ENCODE data around the gene IER5L.
"Not testable (repeated sequence)": the region's sequence is repeated elsewhere in the genome, so short reads cannot be mapped to it uniquely, and the experiment has no call there.

The IER5L gene

DNA sequence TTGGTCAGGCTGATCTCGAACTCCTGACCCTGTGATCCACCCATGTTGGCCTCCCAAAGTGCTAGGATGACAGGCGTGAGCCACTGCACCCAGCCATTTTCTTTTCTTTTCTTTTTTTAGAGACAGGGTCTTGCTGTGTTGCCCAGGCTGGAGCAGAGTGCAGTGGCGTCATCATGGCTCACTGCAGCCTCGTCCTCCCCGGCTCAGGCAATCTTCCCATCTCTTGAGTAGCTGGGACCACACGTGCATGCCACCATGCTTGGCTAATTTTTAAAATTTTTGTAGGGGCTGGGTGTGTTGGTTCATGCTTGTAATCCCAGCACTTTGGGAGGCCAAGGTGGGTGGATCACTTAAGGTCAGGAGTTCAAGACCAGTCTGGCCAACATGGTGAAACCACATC is 19.0 kb upstream of the IER5L start:
- H3K9me3 ChIP-seq (ENCODE audit: control insufficient read depth in 1 of 2, low read length in 2 of 2); H3K36me3 ChIP-seq (ENCODE audit: control insufficient read depth in 1 of 2, insufficient read depth in 2 of 2, low read length in 2 of 2); H3K27ac ChIP-seq (ENCODE audit: low read depth, low read length): not testable (repeated sequence)

DNA sequence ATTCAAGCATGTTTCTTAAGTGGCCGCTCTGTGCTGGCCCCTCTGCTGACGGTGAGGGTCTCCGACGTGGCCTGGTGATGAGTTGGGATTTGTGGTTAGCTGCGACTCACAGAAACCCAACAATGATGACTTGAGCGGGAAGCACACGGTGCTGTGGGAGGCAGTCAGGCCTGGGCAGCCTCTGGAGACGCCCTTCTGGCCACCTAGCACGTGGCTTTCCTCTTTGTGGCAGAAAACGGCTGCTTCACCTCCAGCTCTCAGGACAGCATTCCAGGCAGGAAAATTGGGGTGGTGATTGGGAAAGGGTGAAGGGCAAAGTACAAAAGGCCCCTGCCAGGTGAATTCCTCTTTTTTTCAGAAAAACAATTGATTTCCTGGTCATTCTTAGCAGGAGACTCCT is 17.5 kb upstream of the IER5L start:
- H3K27ac ChIP-seq (ENCODE audit: low read depth, low read length), result no peak overlapping the region
- H3K4me1 ChIP-seq (ENCODE audit: control insufficient read depth in 1 of 2, insufficient read depth in 2 of 2, low read length in 2 of 2), result peaks cover 0 to 6% of the 10 kb centered on the region in 2 donors
- H3K9ac ChIP-seq (ENCODE audit: low read depth in 1 of 2, low read length in 2 of 2), result no peak overlapping the region
- H3K36me3 ChIP-seq (ENCODE audit: control insufficient read depth in 1 of 2, insufficient read depth in 2 of 2, low read length in 2 of 2), result no peaks in the 10 kb centered on the region
- H3K27me3 ChIP-seq (ENCODE audit: control insufficient read depth in 1 of 2, insufficient read depth in 2 of 2, low read length in 2 of 2), result peaks cover 0 to 4% of the 10 kb centered on the region in 2 donors
- no peak overlapping the region for H3K4me3 ChIP-seq (ENCODE audit: low read depth in 1 of 2, low read length in 2 of 2)
- H3K9me3 ChIP-seq (ENCODE audit: control insufficient read depth in 1 of 2, low read length in 2 of 2), result no peaks in the 10 kb centered on the region

More for the DNA sequence above, 19.0 kb upstream of the IER5L start:
- not testable (repeated sequence) for H3K27me3 ChIP-seq (ENCODE audit: control insufficient read depth in 1 of 2, insufficient read depth in 2 of 2, low read length in 2 of 2); H3K9ac ChIP-seq (ENCODE audit: low read depth in 1 of 2, low read length in 2 of 2); H3K4me3 ChIP-seq (ENCODE audit: low read depth in 1 of 2, low read length in 2 of 2); H3K4me1 ChIP-seq (ENCODE audit: control insufficient read depth in 1 of 2, insufficient read depth in 2 of 2, low read length in 2 of 2)

DNA sequence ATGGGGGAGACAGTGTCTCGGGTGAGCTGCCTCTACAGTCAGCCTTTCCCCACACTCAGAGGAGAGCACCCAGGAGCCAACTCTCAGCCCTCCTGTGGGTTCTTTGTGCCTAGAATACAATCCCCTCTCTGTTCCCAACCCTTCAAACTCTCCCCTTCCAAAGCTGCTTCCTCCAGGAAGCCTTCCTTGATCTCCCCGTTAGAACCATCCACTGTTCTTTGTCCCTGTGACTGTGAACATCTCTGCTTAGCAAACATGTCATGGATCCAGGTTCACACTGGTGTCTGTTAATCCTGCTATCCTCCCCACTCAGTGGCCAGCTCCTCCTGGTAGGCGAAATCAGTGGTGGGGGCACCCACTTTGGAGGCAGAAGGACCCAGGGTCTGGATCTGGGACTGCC is 16.2 kb upstream of the IER5L start:
- Histone ChIP-seq H3K27me3 (ENCODE audit: control insufficient read depth in 1 of 2, insufficient read depth in 2 of 2, low read length in 2 of 2) (peaks cover 0 to 4% of the 10 kb centered on the region in 2 donors), H3K9me3 (ENCODE audit: control insufficient read depth in 1 of 2, low read length in 2 of 2) (no peaks in the 10 kb centered on the region), H3K27ac (ENCODE audit: low read depth, low read length) (no peak overlapping the region), H3K9ac (ENCODE audit: low read depth in 1 of 2, low read length in 2 of 2) (no peak overlapping the region), H3K36me3 (ENCODE audit: control insufficient read depth in 1 of 2, insufficient read depth in 2 of 2, low read length in 2 of 2) (no peaks in the 10 kb centered on the region), H3K4me3 (ENCODE audit: low read depth in 1 of 2, low read length in 2 of 2) (no peak overlapping the region), H3K4me1 (ENCODE audit: control insufficient read depth in 1 of 2, insufficient read depth in 2 of 2, low read length in 2 of 2) (peaks cover 0 to 6% of the 10 kb centered on the region in 2 donors)

DNA sequence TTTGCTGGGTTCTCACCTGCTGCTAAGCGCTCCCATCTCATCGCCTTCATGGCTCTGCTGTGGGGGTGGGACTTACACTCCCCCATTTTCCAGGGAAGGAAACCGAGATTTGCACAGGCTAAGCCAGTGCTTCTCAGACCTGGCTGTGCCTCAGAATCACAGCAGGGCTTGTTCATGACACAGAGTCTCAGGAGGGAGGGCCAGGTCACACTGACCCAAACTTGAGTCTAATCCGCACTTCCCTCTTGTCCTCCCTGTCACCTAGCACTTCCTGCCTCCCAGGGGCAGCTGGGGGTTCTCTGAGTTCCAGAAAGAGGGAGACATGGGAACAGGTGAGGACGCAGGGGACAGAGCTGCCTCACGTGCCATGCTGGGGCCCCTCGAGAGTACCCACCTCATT is 15.6 kb upstream of the IER5L start:
- Histone ChIP-seq H3K4me3 (ENCODE audit: low read depth in 1 of 2, low read length in 2 of 2) (no peak overlapping the region), H3K9me3 (ENCODE audit: control insufficient read depth in 1 of 2, low read length in 2 of 2) (no peaks in the 10 kb centered on the region), H3K9ac (ENCODE audit: low read depth in 1 of 2, low read length in 2 of 2) (no peak overlapping the region), H3K4me1 (ENCODE audit: control insufficient read depth in 1 of 2, insufficient read depth in 2 of 2, low read length in 2 of 2) (peaks cover 0 to 6% of the 10 kb centered on the region in 2 donors), H3K27ac (ENCODE audit: low read depth, low read length) (no peak overlapping the region), H3K36me3 (ENCODE audit: control insufficient read depth in 1 of 2, insufficient read depth in 2 of 2, low read length in 2 of 2) (no peaks in the 10 kb centered on the region), H3K27me3 (ENCODE audit: control insufficient read depth in 1 of 2, insufficient read depth in 2 of 2, low read length in 2 of 2) (peaks cover 0 to 4% of the 10 kb centered on the region in 2 donors)

DNA sequence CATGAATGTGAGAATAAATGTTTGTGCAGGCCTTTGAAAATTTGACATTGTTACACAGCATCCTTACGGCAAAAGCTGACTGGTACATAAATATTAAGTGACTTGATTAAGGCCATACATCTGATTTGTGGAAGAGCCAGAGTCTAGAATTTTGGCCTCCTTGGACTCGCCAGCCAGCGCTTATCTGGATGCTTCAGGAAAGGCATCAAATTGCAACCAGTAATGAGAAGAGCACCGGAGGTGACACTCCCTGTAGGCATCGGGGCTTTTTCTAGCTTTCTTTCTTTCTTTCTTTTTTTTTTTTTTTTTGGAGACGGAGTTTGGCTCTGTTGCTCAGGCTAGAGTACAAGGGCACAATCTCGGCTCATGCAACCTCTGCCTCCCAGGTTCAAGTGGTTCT is 13.2 kb upstream of the IER5L start:
- Histone ChIP-seq H3K4me1 (ENCODE audit: control insufficient read depth in 1 of 2, insufficient read depth in 2 of 2, low read length in 2 of 2) (no peaks in the 10 kb centered on the region), H3K4me3 (ENCODE audit: low read depth in 1 of 2, low read length in 2 of 2) (no peak overlapping the region), H3K9ac (ENCODE audit: low read depth in 1 of 2, low read length in 2 of 2) (no peak overlapping the region), H3K27me3 (ENCODE audit: control insufficient read depth in 1 of 2, insufficient read depth in 2 of 2, low read length in 2 of 2) (peaks cover 0 to 4% of the 10 kb centered on the region in 2 donors), H3K36me3 (ENCODE audit: control insufficient read depth in 1 of 2, insufficient read depth in 2 of 2, low read length in 2 of 2) (no peaks in the 10 kb centered on the region), H3K27ac (ENCODE audit: low read depth, low read length) (no peak overlapping the region), H3K9me3 (ENCODE audit: control insufficient read depth in 1 of 2, low read length in 2 of 2) (no peaks in the 10 kb centered on the region)

DNA sequence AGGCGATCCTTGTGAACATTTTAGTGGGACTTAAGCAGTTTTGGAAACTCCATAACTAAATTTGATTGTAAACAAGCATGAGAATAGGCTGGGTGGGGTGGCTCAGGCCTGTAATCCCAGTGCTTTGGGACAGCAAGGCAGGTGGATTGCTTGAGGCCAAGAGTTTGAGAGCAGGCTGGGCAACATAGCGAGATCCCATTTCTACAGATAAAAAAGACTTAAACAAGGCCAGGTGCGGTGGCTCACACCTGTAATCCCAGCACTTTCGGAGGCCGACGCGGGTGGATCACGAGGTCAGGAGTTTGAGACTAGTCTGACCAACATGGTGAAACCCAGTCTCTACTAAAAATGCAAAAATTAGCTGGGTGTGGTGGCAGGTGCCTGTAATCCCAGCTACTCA is 11.9 kb upstream of the IER5L start:
- H3K27me3 ChIP-seq (ENCODE audit: control insufficient read depth in 1 of 2, insufficient read depth in 2 of 2, low read length in 2 of 2); H3K4me1 ChIP-seq (ENCODE audit: control insufficient read depth in 1 of 2, insufficient read depth in 2 of 2, low read length in 2 of 2); H3K36me3 ChIP-seq (ENCODE audit: control insufficient read depth in 1 of 2, insufficient read depth in 2 of 2, low read length in 2 of 2); H3K4me3 ChIP-seq (ENCODE audit: low read depth in 1 of 2, low read length in 2 of 2); H3K9me3 ChIP-seq (ENCODE audit: control insufficient read depth in 1 of 2, low read length in 2 of 2); H3K27ac ChIP-seq (ENCODE audit: low read depth, low read length); H3K9ac ChIP-seq (ENCODE audit: low read depth in 1 of 2, low read length in 2 of 2): not testable (repeated sequence)

DNA sequence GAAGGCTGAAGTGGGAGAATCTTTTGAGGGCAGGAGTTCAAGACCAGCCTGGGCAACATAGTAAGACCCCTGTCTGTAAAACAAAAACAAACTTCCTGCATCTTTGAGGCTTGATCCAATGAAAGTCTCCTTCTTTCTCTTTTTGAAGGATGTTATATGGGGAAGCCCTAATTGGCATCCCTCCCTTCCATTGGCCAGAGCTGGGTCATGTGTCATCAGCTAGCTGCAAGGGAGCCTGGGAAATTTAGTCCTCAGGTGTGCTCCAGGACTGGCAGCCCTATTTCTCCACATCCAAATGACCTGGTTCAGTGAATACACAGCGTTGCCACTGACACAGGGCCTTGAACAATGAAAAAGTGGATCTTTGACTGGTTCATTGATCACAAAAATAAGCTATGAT is 9.0 kb upstream of the IER5L start:
- Histone ChIP-seq H3K27me3 (ENCODE audit: control insufficient read depth in 1 of 2, insufficient read depth in 2 of 2, low read length in 2 of 2) (no peaks in the 10 kb centered on the region), H3K4me1 (ENCODE audit: control insufficient read depth in 1 of 2, insufficient read depth in 2 of 2, low read length in 2 of 2) (peaks cover 28 to 33% of the 10 kb centered on the region in 2 donors), H3K9ac (ENCODE audit: low read depth in 1 of 2, low read length in 2 of 2) (no peak overlapping the region), H3K27ac (ENCODE audit: low read depth, low read length) (no peak overlapping the region), H3K36me3 (ENCODE audit: control insufficient read depth in 1 of 2, insufficient read depth in 2 of 2, low read length in 2 of 2) (no peaks in the 10 kb centered on the region), H3K9me3 (ENCODE audit: control insufficient read depth in 1 of 2, low read length in 2 of 2) (no peaks in the 10 kb centered on the region), H3K4me3 (ENCODE audit: low read depth in 1 of 2, low read length in 2 of 2) (no peak overlapping the region)

DNA sequence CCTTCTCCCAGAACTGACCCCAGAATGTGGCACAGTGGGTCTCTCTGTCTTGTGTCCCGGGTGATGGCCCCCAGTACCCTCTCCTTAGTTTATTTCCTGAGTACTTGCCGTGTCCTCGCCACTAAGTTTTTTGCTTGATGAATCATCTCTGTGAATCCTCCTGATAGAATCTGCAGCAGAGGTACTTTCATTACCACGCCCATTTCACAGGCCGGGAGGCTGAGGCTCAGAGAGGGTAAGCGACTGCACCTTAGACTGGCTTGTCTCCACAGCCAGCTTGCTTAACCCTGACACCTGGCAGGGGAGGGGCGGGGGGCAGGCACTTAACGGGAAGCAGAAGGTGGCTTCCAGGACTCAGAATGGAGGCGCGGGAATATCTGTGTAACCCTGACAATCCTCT is 7.9 kb upstream of the IER5L start:
- Histone ChIP-seq H3K27ac (ENCODE audit: low read depth, low read length) (no peak overlapping the region), H3K4me3 (ENCODE audit: low read depth in 1 of 2, low read length in 2 of 2) (no peak overlapping the region), H3K27me3 (ENCODE audit: control insufficient read depth in 1 of 2, insufficient read depth in 2 of 2, low read length in 2 of 2) (no peaks in the 10 kb centered on the region), H3K36me3 (ENCODE audit: control insufficient read depth in 1 of 2, insufficient read depth in 2 of 2, low read length in 2 of 2) (no peaks in the 10 kb centered on the region), H3K9ac (ENCODE audit: low read depth in 1 of 2, low read length in 2 of 2) (no peak overlapping the region), H3K4me1 (ENCODE audit: control insufficient read depth in 1 of 2, insufficient read depth in 2 of 2, low read length in 2 of 2) (peaks cover 38 to 44% of the 10 kb centered on the region in 2 donors), H3K9me3 (ENCODE audit: control insufficient read depth in 1 of 2, low read length in 2 of 2) (no peaks in the 10 kb centered on the region)

DNA sequence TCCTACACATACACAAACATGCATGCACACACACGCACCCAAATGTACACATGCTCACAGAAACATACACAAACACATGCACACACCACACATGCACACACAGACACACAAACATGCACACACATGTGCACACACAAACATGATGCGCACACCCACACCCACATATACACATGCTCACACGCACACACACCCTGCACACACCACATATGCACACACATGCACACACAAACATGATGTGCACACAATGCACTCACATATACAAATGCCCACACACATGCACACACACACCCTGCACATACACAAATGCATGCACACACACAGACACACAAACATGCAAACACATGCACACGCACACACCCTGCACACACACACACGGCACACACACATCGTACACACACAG is 7.3 kb upstream of the IER5L start:
- no peaks in the 10 kb centered on the region for H3K36me3 ChIP-seq (ENCODE audit: control insufficient read depth in 1 of 2, insufficient read depth in 2 of 2, low read length in 2 of 2)
- no peaks in the 10 kb centered on the region for H3K27me3 ChIP-seq (ENCODE audit: control insufficient read depth in 1 of 2, insufficient read depth in 2 of 2, low read length in 2 of 2)
- no peaks in the 10 kb centered on the region for H3K9me3 ChIP-seq (ENCODE audit: control insufficient read depth in 1 of 2, low read length in 2 of 2)
- H3K4me3 ChIP-seq (ENCODE audit: low read depth in 1 of 2, low read length in 2 of 2), result no peak overlapping the region
- no peak overlapping the region for H3K27ac ChIP-seq (ENCODE audit: low read depth, low read length)
- no peak overlapping the region for H3K9ac ChIP-seq (ENCODE audit: low read depth in 1 of 2, low read length in 2 of 2)
- H3K4me1 ChIP-seq (ENCODE audit: control insufficient read depth in 1 of 2, insufficient read depth in 2 of 2, low read length in 2 of 2), result peaks cover 43 to 50% of the 10 kb centered on the region in 2 donors

DNA sequence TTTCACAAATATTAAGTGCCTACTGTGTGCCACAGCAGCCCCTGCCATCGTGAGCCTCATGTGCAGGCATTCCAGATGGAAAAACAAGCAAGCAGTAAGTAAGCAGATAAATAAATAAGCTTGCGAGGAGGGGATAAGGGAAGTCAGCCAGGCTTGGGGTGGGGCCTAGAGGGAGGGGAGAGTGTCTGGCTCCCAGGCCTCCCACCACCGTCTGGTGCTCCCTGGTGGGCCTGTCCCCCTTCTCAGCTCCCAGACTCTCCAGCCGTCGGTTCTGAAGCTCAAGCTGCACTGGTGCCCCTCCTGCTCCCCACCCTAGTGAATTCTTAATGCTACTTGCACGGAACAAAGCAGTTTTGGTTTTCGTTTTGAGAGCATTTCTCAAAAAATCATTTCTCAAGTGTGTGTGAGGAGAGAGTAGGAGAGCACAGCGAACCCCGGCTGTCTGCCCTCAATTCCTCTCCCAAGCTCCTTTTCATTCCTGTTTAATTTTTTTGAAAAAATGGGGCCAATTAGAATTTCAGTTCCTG is 6.6 kb upstream of the IER5L start:
- Histone ChIP-seq H3K27me3 (ENCODE audit: control insufficient read depth in 1 of 2, insufficient read depth in 2 of 2, low read length in 2 of 2) (no peaks in the 10 kb centered on the region), H3K9me3 (ENCODE audit: control insufficient read depth in 1 of 2, low read length in 2 of 2) (no peaks in the 10 kb centered on the region), H3K4me1 (ENCODE audit: control insufficient read depth in 1 of 2, insufficient read depth in 2 of 2, low read length in 2 of 2) (peaks cover 47 to 56% of the 10 kb centered on the region in 2 donors), H3K27ac (ENCODE audit: low read depth, low read length) (no peak overlapping the region), H3K36me3 (ENCODE audit: control insufficient read depth in 1 of 2, insufficient read depth in 2 of 2, low read length in 2 of 2) (no peaks in the 10 kb centered on the region), H3K9ac (ENCODE audit: low read depth in 1 of 2, low read length in 2 of 2) (peak overlapping the region; percentile 31 to 52), H3K4me3 (ENCODE audit: low read depth in 1 of 2, low read length in 2 of 2) (peak overlapping the region in 1 of 2 donors; percentile 29)

DNA sequence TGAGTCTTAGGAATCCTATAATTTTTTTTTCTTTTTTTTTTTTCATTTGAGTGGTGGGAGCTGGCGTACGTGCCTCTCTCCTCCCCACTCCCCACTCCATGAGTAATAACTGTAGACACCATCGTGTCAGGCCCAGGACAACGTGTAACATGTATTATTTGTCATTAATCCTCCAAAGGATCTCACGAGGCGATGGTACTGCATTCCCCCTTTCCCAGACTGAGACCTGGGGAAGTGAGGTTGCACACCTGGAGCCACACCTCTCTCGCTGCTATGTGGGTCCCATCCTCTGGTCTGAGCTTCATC is 6.1 kb upstream of the IER5L start:
- Histone ChIP-seq H3K9me3 (ENCODE audit: control insufficient read depth in 1 of 2, low read length in 2 of 2) (no peaks in the 10 kb centered on the region), H3K27me3 (ENCODE audit: control insufficient read depth in 1 of 2, insufficient read depth in 2 of 2, low read length in 2 of 2) (no peaks in the 10 kb centered on the region), H3K9ac (ENCODE audit: low read depth in 1 of 2, low read length in 2 of 2) (peak overlapping the region; percentile 31 to 52), H3K36me3 (ENCODE audit: control insufficient read depth in 1 of 2, insufficient read depth in 2 of 2, low read length in 2 of 2) (no peaks in the 10 kb centered on the region), H3K4me1 (ENCODE audit: control insufficient read depth in 1 of 2, insufficient read depth in 2 of 2, low read length in 2 of 2) (peaks cover 52 to 61% of the 10 kb centered on the region in 2 donors), H3K4me3 (ENCODE audit: low read depth in 1 of 2, low read length in 2 of 2) (peak overlapping the region in 1 of 2 donors; percentile 29), H3K27ac (ENCODE audit: low read depth, low read length) (no peak overlapping the region)
